ENCODE results near the gene VILL.

VILL gene
- total RNA-seq, result 49.5 to 62.4 reads per million in 2 donors

- no peak for DNase-seq
Observed at GRCh38 chr3:37990527-37990926, at the start of gene VILL. Gene VILL, plus strand, starts transcription at chr3:37990786. Its CDS starts 2,887 bp downstream, at chr3:37993673.

GRCh38 chr3:37941608-37942508 lies 48.7 kb upstream of the VILL start:
- DNase-seq, result no peak

GRCh38 chr3:37942646-37943045 lies 47.9 kb upstream of the VILL start:
- DNase-seq, result no peak

- DNase-seq, result no peak
Observed at GRCh38 chr3:37943126-37943525, 47.5 kb upstream of the VILL start.

GRCh38 chr3:37943631-37944314 lies 46.8 kb upstream of the VILL start:
- DNase-seq, result no peak

- no peak for DNase-seq
Observed at GRCh38 chr3:37944391-37944842, 46.2 kb upstream of the VILL start.

- no peak for DNase-seq
Observed at GRCh38 chr3:37945156-37945806, 45.3 kb upstream of the VILL start.

- no peak for DNase-seq
Observed at GRCh38 chr3:37945807-37946530, 44.6 kb upstream of the VILL start.

- no peak for DNase-seq
Observed at GRCh38 chr3:37946531-37946889, 44.1 kb upstream of the VILL start.

- no peak for DNase-seq
Observed at GRCh38 chr3:37949866-37950265, 40.7 kb upstream of the VILL start.

GRCh38 chr3:37952564-37952963 lies 38.0 kb upstream of the VILL start:
- DNase-seq, result no peak

- DNase-seq, result no peak
Observed at GRCh38 chr3:37953226-37953625, 37.4 kb upstream of the VILL start.

- DNase-seq, result no peak
Observed at GRCh38 chr3:37953707-37954394, 36.7 kb upstream of the VILL start.

- no peak for DNase-seq
Observed at GRCh38 chr3:37954881-37955280, 35.7 kb upstream of the VILL start.

- no peak for DNase-seq
Observed at GRCh38 chr3:37955918-37956707, 34.5 kb upstream of the VILL start.

- DNase-seq, result no peak
Observed at GRCh38 chr3:37956723-37957538, 33.7 kb upstream of the VILL start.

- no peak for DNase-seq
Observed at GRCh38 chr3:37957539-37957936, 33.0 kb upstream of the VILL start.

GRCh38 chr3:37961622-37962431 lies 28.8 kb upstream of the VILL start:
- DNase-seq, result no peak

- DNase-seq, result no peak
Observed at GRCh38 chr3:37963016-37963415, 27.6 kb upstream of the VILL start.

- no peak for DNase-seq
Observed at GRCh38 chr3:37963635-37964034, 27.0 kb upstream of the VILL start.

Measured in T-helper 9 cell (primary cell).